GM23338 (cell line): Measurements from ENCODE around the gene FOXM1.

Source experiments
- CREB1 ChIP-seq: fragments of 250-450 bp; sonication (Bioruptor Pico); IDR thresholded peaks from 2 replicates; pipeline ENCODE4 v1.5.0; 2020; ENCODE audit warnings: low read depth, mild to moderate bottlenecking, moderate library complexity
- CTCF ChIP-seq, 2 experiments: fragments of 200-600 bp in 1 of 2; sonication (generic) in 1 of 2; conservative IDR thresholded peaks; 2 replicates each; pipeline versions ENCODE4 v1.5.1 to v1.6.1; 2016 to 2017; ENCODE audit warnings: antibody characterized with exemption in 2 of 2, low read depth in 2 of 2, mild to moderate bottlenecking in 2 of 2, moderate library complexity in 1 of 2
- ETS1 ChIP-seq: IDR thresholded peaks from 2 replicates; pipeline ENCODE4 v1.6.1; 2016; ENCODE audit warnings: antibody characterized with exemption
- EZH2 ChIP-seq: fragments of 200-600 bp; sonication (generic); IDR thresholded peaks from one replicate; pipeline ENCODE4 v1.8.0; 2017; ENCODE audit warnings: antibody characterized with exemption, mild to moderate bottlenecking, low read depth; ENCODE audit not compliant: unreplicated experiment
- EZH2phosphoT487 ChIP-seq: fragments of 200-600 bp; sonication (generic); IDR thresholded peaks from one replicate; pipeline ENCODE4 v1.8.1; 2018; ENCODE audit warnings: antibody characterized with exemption; ENCODE audit not compliant: unreplicated experiment
- JUNB ChIP-seq: IDR thresholded peaks from one replicate; pipeline ENCODE4 v1.6.1; 2016; ENCODE audit warnings: antibody characterized with exemption; ENCODE audit not compliant: unreplicated experiment
- NANOG ChIP-seq: IDR thresholded peaks from 2 replicates; pipeline ENCODE4 v1.6.1; 2016; ENCODE audit warnings: antibody characterized with exemption, borderline replicate concordance
- POLR2AphosphoS5 ChIP-seq: IDR thresholded peaks from 2 replicates; pipeline ENCODE4 v1.6.1; 2016; ENCODE audit warnings: antibody characterized with exemption, low read depth
- STAT1 ChIP-seq: IDR thresholded peaks from one replicate; pipeline ENCODE4 v1.6.1; 2016; ENCODE audit warnings: antibody characterized with exemption; ENCODE audit not compliant: unreplicated experiment
- ZNF114 ChIP-seq: fragments of 250-450 bp; sonication (Bioruptor Pico); IDR thresholded peaks from 2 replicates; pipeline ENCODE4 v1.5.0; 2020; ENCODE audit warnings: mild to moderate bottlenecking, moderate library complexity
- ZNF462 ChIP-seq: fragments of 250-450 bp; sonication (Bioruptor Pico); IDR thresholded peaks from 2 replicates; pipeline ENCODE4 v1.5.0; 2020; ENCODE audit warnings: mild to moderate bottlenecking, moderate library complexity
- TF ChIP-seq, protein P1 (sequence below): IDR thresholded peaks from one replicate; pipeline ENCODE4 v1.6.1; 2018; ENCODE audit warnings: antibody characterized with exemption; ENCODE audit not compliant: unreplicated experiment

GRCh38 chr12:2890001-2890387 is 13.0 kb upstream of the FOXM1 start:
- no peak for TF ChIP-seq CTCF (conservative IDR thresholded peaks at IDR 0.05; ENCODE audit: low read depth in 2 of 2)
- TF ChIP-seq, protein P1, sequence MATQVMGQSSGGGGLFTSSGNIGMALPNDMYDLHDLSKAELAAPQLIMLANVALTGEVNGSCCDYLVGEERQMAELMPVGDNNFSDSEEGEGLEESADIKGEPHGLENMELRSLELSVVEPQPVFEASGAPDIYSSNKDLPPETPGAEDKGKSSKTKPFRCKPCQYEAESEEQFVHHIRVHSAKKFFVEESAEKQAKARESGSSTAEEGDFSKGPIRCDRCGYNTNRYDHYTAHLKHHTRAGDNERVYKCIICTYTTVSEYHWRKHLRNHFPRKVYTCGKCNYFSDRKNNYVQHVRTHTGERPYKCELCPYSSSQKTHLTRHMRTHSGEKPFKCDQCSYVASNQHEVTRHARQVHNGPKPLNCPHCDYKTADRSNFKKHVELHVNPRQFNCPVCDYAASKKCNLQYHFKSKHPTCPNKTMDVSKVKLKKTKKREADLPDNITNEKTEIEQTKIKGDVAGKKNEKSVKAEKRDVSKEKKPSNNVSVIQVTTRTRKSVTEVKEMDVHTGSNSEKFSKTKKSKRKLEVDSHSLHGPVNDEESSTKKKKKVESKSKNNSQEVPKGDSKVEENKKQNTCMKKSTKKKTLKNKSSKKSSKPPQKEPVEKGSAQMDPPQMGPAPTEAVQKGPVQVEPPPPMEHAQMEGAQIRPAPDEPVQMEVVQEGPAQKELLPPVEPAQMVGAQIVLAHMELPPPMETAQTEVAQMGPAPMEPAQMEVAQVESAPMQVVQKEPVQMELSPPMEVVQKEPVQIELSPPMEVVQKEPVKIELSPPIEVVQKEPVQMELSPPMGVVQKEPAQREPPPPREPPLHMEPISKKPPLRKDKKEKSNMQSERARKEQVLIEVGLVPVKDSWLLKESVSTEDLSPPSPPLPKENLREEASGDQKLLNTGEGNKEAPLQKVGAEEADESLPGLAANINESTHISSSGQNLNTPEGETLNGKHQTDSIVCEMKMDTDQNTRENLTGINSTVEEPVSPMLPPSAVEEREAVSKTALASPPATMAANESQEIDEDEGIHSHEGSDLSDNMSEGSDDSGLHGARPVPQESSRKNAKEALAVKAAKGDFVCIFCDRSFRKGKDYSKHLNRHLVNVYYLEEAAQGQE, result no peak
- no peak for TF ChIP-seq POLR2AphosphoS5
- no peak for TF ChIP-seq ETS1
- no peak for TF ChIP-seq EZH2phosphoT487
- no peak for TF ChIP-seq JUNB
- TF ChIP-seq EZH2, result no peak
- no peak for TF ChIP-seq CREB1 (CRISPR knock-in tag)
- TF ChIP-seq ZNF462 (CRISPR knock-in tag), result no peak
- TF ChIP-seq STAT1, result no peak
- no peak for TF ChIP-seq ZNF114 (CRISPR knock-in tag)
- no peak for TF ChIP-seq NANOG
